Lower leg skin (tissue), 4 donors: ENCODE results near the gene DOCK1. TPM values are rescaled to one million over a fixed set of nuclear protein-coding genes. Genes with fewer than 3 reads are reported as not detected.

ENCODE experiments used
- DNase-seq, 2 donors: peaks; one replicate each; pipeline ENCODE4 v3.0.0-alpha.2; 2019; ENCODE audit warnings: low spot score in 2 of 2
- H3K4me3 ChIP-seq: fragments of 200-600 bp; sonication (generic); 2 replicates; pipeline ENCODE4 v1.5.1; 2017; ENCODE audit warnings: mild to moderate bottlenecking, low read depth; ENCODE audit not compliant: poor library complexity, severe bottlenecking
- CTCF ChIP-seq, 3 donors: fragments of 450-650 bp; IDR thresholded peaks; one replicate each; pipeline ENCODE4 v1.5.1; 2016; ENCODE audit warnings: antibody characterized with exemption in 3 of 3, mild to moderate bottlenecking in 3 of 3, moderate library complexity in 2 of 3
- POLR2A ChIP-seq, 2 donors: fragments of 450-650 bp; IDR thresholded peaks; one replicate each; pipeline ENCODE4 v1.6.1; 2016 to 2017; ENCODE audit warnings: antibody characterized with exemption in 2 of 2, mild to moderate bottlenecking in 1 of 2, moderate library complexity in 1 of 2
- WGBS, 2 donors: methylation state at CpG; one replicate each; pipeline ENCODE4 v1.1.5; 2018; 5-methylcytosine and 5-hydroxymethylcytosine counted together
- intact Hi-C: fragments of 100-400 bp; cut with DNase I; formaldehyde crosslinking; loops from one replicate; pipeline ENCODE4 v1.15.0; 2023; ENCODE audit warnings: low total_unique reads
- total RNA-seq, 4 donors: library from RNA; depleted of rRNA; stranded (reverse); fragments of >200 nt; gene quantifications; one replicate each; pipeline ENCODE4 v1.1.0, GENCODE V29; 2016

The DOCK1 gene
- total RNA-seq, 4 donors from 2014 or later, result 76.6 to 108 (median 83.4) TPM

GRCh38 chr10:126963354-126963753, 58.1 kb downstream of the DOCK1 start:
- H3K4me3 ChIP-seq, result no peak overlapping the region
- 90 to 92% methylated on average over 4 of the region's 4 CpGs for WGBS, 2 donors
- intact Hi-C loops, result no loop called here
- DNase-seq, result no peak
- no peak for TF ChIP-seq POLR2A (IDR thresholded peaks at IDR 0.05)
- no peak for TF ChIP-seq CTCF (IDR thresholded peaks at IDR 0.05)

GRCh38 chr10:126964190-126964589, 59.0 kb downstream of the DOCK1 start:
- no peak for DNase-seq

GRCh38 chr10:126966938-126967337, 61.7 kb downstream of the DOCK1 start:
- 92 to 93% methylated on average over 5 of the region's 5 CpGs for WGBS, 2 donors
- no peak overlapping the region for H3K4me3 ChIP-seq
- no peak for TF ChIP-seq POLR2A (IDR thresholded peaks at IDR 0.05)
- intact Hi-C loops, result no loop called here
- DNase-seq, result no peak

More at GRCh38 chr10:126964190-126964589, 59.0 kb downstream of the DOCK1 start:
- no peak for TF ChIP-seq CTCF (IDR thresholded peaks at IDR 0.05)
- no peak for TF ChIP-seq POLR2A (IDR thresholded peaks at IDR 0.05)
- intact Hi-C loops, result no loop called here
- no peak overlapping the region for H3K4me3 ChIP-seq
- WGBS, 2 donors, result 39 to 46% methylated on average over 7 of the region's 7 CpGs

- H3K4me3 ChIP-seq, result no peak overlapping the region
- no peak for TF ChIP-seq CTCF (IDR thresholded peaks at IDR 0.05)
- intact Hi-C loops, result no loop called here
- DNase-seq, result no peak
- 76 to 90% methylated on average over 8 of the region's 8 CpGs for WGBS, 2 donors
These were observed 64.1 kb downstream of the DOCK1 start for GRCh38 chr10:126969310-126969709.

GRCh38 chr10:126972635-126973414, 67.6 kb downstream of the DOCK1 start:
- intact Hi-C loops, result no loop called here
- H3K4me3 ChIP-seq, result no peak overlapping the region
- no peak for TF ChIP-seq POLR2A (IDR thresholded peaks at IDR 0.05)
- TF ChIP-seq CTCF (IDR thresholded peaks at IDR 0.05), result no peak
- WGBS, 2 donors, result 77 to 80% methylated on average over 11 of the region's 11 CpGs
- DNase-seq, result no peak

GRCh38 chr10:126975221-126975620, 70.0 kb downstream of the DOCK1 start:
- H3K4me3 ChIP-seq, result no peak overlapping the region
- TF ChIP-seq POLR2A (IDR thresholded peaks at IDR 0.05) (no peak), CTCF (IDR thresholded peaks at IDR 0.05) (no peak)
- 86 to 92% methylated on average over 5 of the region's 5 CpGs for WGBS, 2 donors
- intact Hi-C loops, result no loop called here
- DNase-seq, result no peak
